ENCODE results near the gene TBC1D4.
"Not testable (repeated sequence)": the region's sequence is repeated elsewhere in the genome, so short reads cannot be mapped to it uniquely, and the experiment has no call there.

GRCh38 chr13:75268481-75268880 lies 213.5 kb downstream of the TBC1D4 start:
- not testable (repeated sequence) for TF ChIP-seq EZH2 (IDR thresholded peaks at IDR 0.05; ENCODE audit: low read length, missing control alignments); CTCF (conservative IDR thresholded peaks at IDR 0.05 in 1 of 2, IDR thresholded peaks at IDR 0.05 in 1 of 2; ENCODE audit: low read depth in 1 of 2, low read length in 2 of 2)

Data from fibroblast of lung (primary cell).